Endothelial cell of umbilical vein (primary cell): ENCODE results near the gene CNPPD1. TPM values are rescaled to one million over a fixed set of nuclear protein-coding genes. Genes with fewer than 3 reads are reported as not detected.

Experiments used
- BruUV-seq: library from RNA; stranded (reverse); fragments of 400-500 nt; replicated peaks from 2 replicates; lab custom pipeline; 2021; lab: Mats Ljungman, UMichigan
- CTCF ChIA-PET: fragments of 300-600, 350-600 bp; sonication (Branson Sonifier 250); formaldehyde crosslinking; loops from one replicate; lab custom pipeline; 2021; ENCODE audit warnings: antibody characterized with exemption, inconsistent platforms; lab: Charles Lee
- POLR2A ChIA-PET: fragments of 300-600, 350-600 bp; sonication (Branson Sonifier 250); formaldehyde crosslinking; loops from one replicate; lab custom pipeline; 2021; ENCODE audit warnings: antibody characterized with exemption, inconsistent platforms; lab: Charles Lee
- DNase-seq: peaks from one replicate; pipeline ENCODE4 v3.0.0-alpha.2; 2011; ENCODE audit warnings: low read depth, low spot score
- FAIRE-seq: peaks from 2 replicates; lab custom pipeline; 2011; peaks lifted over from hg19 to GRCh38; lab: Jason Lieb, UNC
- H2AFZ ChIP-seq: 2 replicates; pipeline ENCODE4 v1.6.0; 2012; ENCODE audit warnings: low read depth, low read length, control low read depth, inconsistent platforms
- H3K27ac ChIP-seq: 2 replicates; pipeline ENCODE4 v1.5.1; 2011; ENCODE audit warnings: low read depth, mild to moderate bottlenecking, control low read depth, low read length, moderate library complexity; ENCODE audit not compliant: insufficient read depth
- H3K27me3 ChIP-seq, 2 experiments: 2 replicates each; pipeline versions ENCODE4 v1.6.0 to v1.6.1; 2011; ENCODE audit warnings: low read length in 2 of 2, mixed read lengths in 1 of 2; ENCODE audit not compliant: control insufficient read depth in 2 of 2, insufficient read depth in 2 of 2
- H3K36me3 ChIP-seq, 2 experiments: 2 replicates in 1 of 2; 3 replicates in 1 of 2; pipeline ENCODE4 v1.5.1; 2011; ENCODE audit warnings: low read length in 2 of 2, mild to moderate bottlenecking in 1 of 2, moderate library complexity in 1 of 2; ENCODE audit not compliant: control insufficient read depth in 2 of 2, insufficient read depth in 2 of 2; ENCODE audit errors: extremely low read depth in 1 of 2
- H3K4me1 ChIP-seq: 3 replicates; pipeline ENCODE4 v1.5.1; 2011; ENCODE audit warnings: mild to moderate bottlenecking, low read length; ENCODE audit not compliant: control insufficient read depth, insufficient read depth; ENCODE audit errors: extremely low read depth
- H3K4me2 ChIP-seq: 2 replicates; pipeline ENCODE4 v1.6.1; 2011; ENCODE audit warnings: low read length, control low read depth, mixed read lengths; ENCODE audit not compliant: insufficient read depth
- H3K4me3 ChIP-seq, 3 experiments: fragments of 200-600 bp in 1 of 3; sonication (generic), shearing (Covaris generic) in 1 of 3; replicated peaks in 1 of 3; 2 replicates each; pipeline ENCODE4 v1.5.1; 2011 to 2016; ENCODE audit warnings: control low read depth in 3 of 3, low read length in 3 of 3, mild to moderate bottlenecking in 2 of 3, inconsistent platforms in 1 of 3, low read depth in 1 of 3, moderate library complexity in 1 of 3; ENCODE audit not compliant: insufficient read depth in 1 of 3
- H3K79me2 ChIP-seq: 2 replicates; pipeline ENCODE4 v1.6.0; 2012; ENCODE audit warnings: low read length, inconsistent platforms; ENCODE audit not compliant: control insufficient read depth, insufficient read depth
- H3K9ac ChIP-seq: replicated peaks from 2 replicates; pipeline ENCODE3; 2011; ENCODE audit warnings: low read length, control low read depth; ENCODE audit not compliant: insufficient read depth; ENCODE audit errors: extremely low read depth
- H3K9me1 ChIP-seq: replicated peaks from 3 replicates; pipeline ENCODE4 v1.6.0; 2011; ENCODE audit warnings: mild to moderate bottlenecking, low read length; ENCODE audit not compliant: control insufficient read depth, insufficient read depth; ENCODE audit errors: extremely low read depth
- H3K9me3 ChIP-seq: replicated peaks from 2 replicates; pipeline ENCODE4 v1.5.1; 2012; ENCODE audit warnings: low read length, inconsistent platforms; ENCODE audit not compliant: control insufficient read depth, insufficient read depth
- H4K20me1 ChIP-seq: replicated peaks from 2 replicates; pipeline ENCODE3; 2011; ENCODE audit warnings: mild to moderate bottlenecking, low read length; ENCODE audit not compliant: control insufficient read depth, insufficient read depth; ENCODE audit errors: extremely low read depth
- EZH2 ChIP-seq: IDR thresholded peaks from 2 replicates; pipeline ENCODE4 v1.6.1; 2012; ENCODE audit warnings: borderline replicate concordance, low read depth, mild to moderate bottlenecking, moderate library complexity, low read length, inconsistent platforms; ENCODE audit not compliant: severe bottlenecking
- FOS ChIP-seq: IDR thresholded peaks from 2 replicates; pipeline ENCODE4 v1.6.1; 2011; ENCODE audit warnings: mild to moderate bottlenecking, low read length, moderate library complexity, borderline replicate concordance; ENCODE audit not compliant: insufficient read depth
- GATA2 ChIP-seq: IDR thresholded peaks from 2 replicates; pipeline ENCODE4 v1.7.0; 2011; ENCODE audit warnings: low read depth, mild to moderate bottlenecking, moderate library complexity, mixed read lengths, low read length; ENCODE audit not compliant: insufficient read length, insufficient read depth
- JUN ChIP-seq: IDR thresholded peaks from 2 replicates; pipeline ENCODE4 v1.6.1; 2011; ENCODE audit warnings: borderline replicate concordance, low read depth; ENCODE audit not compliant: insufficient read length, insufficient read depth
- MYC ChIP-seq: IDR thresholded peaks from one replicate; pipeline ENCODE4 v1.6.1; 2011; ENCODE audit warnings: mild to moderate bottlenecking, low read depth, low read length
- POLR2A ChIP-seq: IDR thresholded peaks from 2 replicates; pipeline ENCODE4 v1.6.1; 2012; ENCODE audit warnings: low read depth, mild to moderate bottlenecking, control low read depth, low read length
- dilution Hi-C: fragments of 300-500 bp; cut with MboI; formaldehyde crosslinking; loops from one replicate; pipeline ENCODE4 v1.15.0; 2019; ENCODE audit warnings: low sequenced_read_pairs; ENCODE audit not compliant: extremely low pct_ligation_motif_present
- intact Hi-C: fragments of 100-400 bp; cut with micrococcal nuclease; formaldehyde crosslinking; loops from one replicate; pipeline ENCODE4 v1.10.0; 2022
- polyA plus RNA-seq, 4 experiments: library from polyadenylated mRNA; depleted of rRNA in 3 of 4; stranded (reverse) in 3 of 4; unstranded in 1 of 4; fragments of >200 nt; gene quantifications; 2 replicates each; pipeline versions ENCODE4 v1.2.1 to v1.2.3, GENCODE V29; 2011 to 2012; ENCODE audit warnings: missing spikeins in 1 of 4
- total RNA-seq: library from RNA; stranded (reverse); gene quantifications from 2 replicates; pipeline ENCODE4 v1.2.3, GENCODE V29; 2021
- TF ChIP-seq, protein P1 (sequence below): IDR thresholded peaks from 2 replicates; pipeline ENCODE4 v1.6.1; 2011; ENCODE audit not compliant: insufficient read depth, insufficient read length
- TF ChIP-seq, protein P2 (sequence below), 2 donors: IDR thresholded peaks; 1 replicate in 1 of 2; 2 replicates in 1 of 2; pipeline ENCODE4 v1.5.1; 2011; ENCODE audit warnings: low read length in 2 of 2, mild to moderate bottlenecking in 2 of 2, moderate library complexity in 2 of 2, control low read depth in 1 of 2, inconsistent platforms in 1 of 2, low read depth in 1 of 2; ENCODE audit not compliant: insufficient read depth in 1 of 2; ENCODE audit errors: extremely low read depth in 1 of 2

The CNPPD1 gene
- total and polyA plus RNA-seq, 2 donors (not counting 3 experiments of a cell fraction or from before 2014, with no cell fraction given) = 44.0 to 55.7 TPM

- H3K27me3 ChIP-seq = no peaks in the 10 kb centered on the region
- H3K79me2 ChIP-seq = no peaks in the 10 kb centered on the region
- no peaks in the 10 kb centered on the region for H3K9me1 ChIP-seq
- H3K4me1 ChIP-seq = no peaks in the 10 kb centered on the region
- H3K4me3 ChIP-seq = no peak overlapping the region
- peaks cover 2 to 23% of the 10 kb centered on the region in 2 experiments for H3K36me3 ChIP-seq
- FAIRE-seq (no peak), DNase-seq (no peak)
- no peaks in the 10 kb centered on the region for H4K20me1 ChIP-seq
- intact Hi-C loops (no loop called here), dilution Hi-C loops (no loop called here)
- no peak overlapping the region for H3K27ac ChIP-seq
- no peak overlapping the region for H2AFZ ChIP-seq
- BruUV-seq = no TSS peak
- no peaks in the 10 kb centered on the region for H3K9me3 ChIP-seq
- no peak overlapping the region for H3K4me2 ChIP-seq
- POLR2A ChIA-PET = interaction anchor here (0.8 kb wide), 1 partner anchor 15 kb away, joined by 7 read pairs; no protein-coding TSS in a partner anchor
- CTCF ChIA-PET = no interaction called here
- H3K9ac ChIP-seq = no peak overlapping the region
- TF ChIP-seq, protein P1, sequence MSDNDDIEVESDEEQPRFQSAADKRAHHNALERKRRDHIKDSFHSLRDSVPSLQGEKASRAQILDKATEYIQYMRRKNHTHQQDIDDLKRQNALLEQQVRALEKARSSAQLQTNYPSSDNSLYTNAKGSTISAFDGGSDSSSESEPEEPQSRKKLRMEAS = no peak
- TF ChIP-seq EZH2 = no peak
- TF ChIP-seq MYC = no peak
Measured at GRCh38 chr2:219186754-219187456, 10.2 kb upstream of the CNPPD1 start.

DNA sequence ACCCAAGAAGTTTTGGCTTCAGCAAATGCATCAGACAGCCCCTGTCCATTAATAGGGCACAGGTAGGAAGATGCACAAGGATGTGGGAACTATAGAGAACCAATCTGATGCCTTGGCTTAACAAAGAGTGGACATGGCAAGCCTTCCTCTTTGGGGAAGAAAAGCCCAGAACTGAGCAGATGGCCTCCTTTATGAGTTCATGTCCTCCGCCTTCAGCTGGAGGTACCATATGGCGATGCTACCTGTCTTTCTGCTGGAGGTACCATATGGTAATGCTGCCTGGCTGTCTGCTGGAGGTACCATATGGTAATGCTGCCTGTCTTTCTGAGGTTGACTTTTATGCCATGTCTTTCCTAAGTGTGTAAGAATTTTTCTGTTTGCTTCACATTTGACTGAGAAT is 7.4 kb upstream of the CNPPD1 start:
- no peaks in the 10 kb centered on the region for H3K9me1 ChIP-seq
- H3K4me3 ChIP-seq = no peak overlapping the region
- peaks cover 4% of the 10 kb centered on the region for H3K4me1 ChIP-seq
- no peak for DNase-seq
- peaks cover 15 to 39% of the 10 kb centered on the region in 2 experiments for H3K36me3 ChIP-seq
- no peak overlapping the region for H2AFZ ChIP-seq
- H3K79me2 ChIP-seq = peaks cover 9% of the 10 kb centered on the region
- no peaks in the 10 kb centered on the region for H3K9me3 ChIP-seq
- H3K4me2 ChIP-seq = no peak overlapping the region
- intact Hi-C loops (no loop called here), dilution Hi-C loops (no loop called here)
- TF ChIP-seq POLR2A = no peak
- no peak for TF ChIP-seq JUN
- no peak for TF ChIP-seq FOS
- TF ChIP-seq, protein P2, sequence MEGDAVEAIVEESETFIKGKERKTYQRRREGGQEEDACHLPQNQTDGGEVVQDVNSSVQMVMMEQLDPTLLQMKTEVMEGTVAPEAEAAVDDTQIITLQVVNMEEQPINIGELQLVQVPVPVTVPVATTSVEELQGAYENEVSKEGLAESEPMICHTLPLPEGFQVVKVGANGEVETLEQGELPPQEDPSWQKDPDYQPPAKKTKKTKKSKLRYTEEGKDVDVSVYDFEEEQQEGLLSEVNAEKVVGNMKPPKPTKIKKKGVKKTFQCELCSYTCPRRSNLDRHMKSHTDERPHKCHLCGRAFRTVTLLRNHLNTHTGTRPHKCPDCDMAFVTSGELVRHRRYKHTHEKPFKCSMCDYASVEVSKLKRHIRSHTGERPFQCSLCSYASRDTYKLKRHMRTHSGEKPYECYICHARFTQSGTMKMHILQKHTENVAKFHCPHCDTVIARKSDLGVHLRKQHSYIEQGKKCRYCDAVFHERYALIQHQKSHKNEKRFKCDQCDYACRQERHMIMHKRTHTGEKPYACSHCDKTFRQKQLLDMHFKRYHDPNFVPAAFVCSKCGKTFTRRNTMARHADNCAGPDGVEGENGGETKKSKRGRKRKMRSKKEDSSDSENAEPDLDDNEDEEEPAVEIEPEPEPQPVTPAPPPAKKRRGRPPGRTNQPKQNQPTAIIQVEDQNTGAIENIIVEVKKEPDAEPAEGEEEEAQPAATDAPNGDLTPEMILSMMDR (IDR thresholded peaks at IDR 0.05; ENCODE audit: extremely low read depth in 1 of 2, insufficient read depth in 1 of 2, low read depth in 1 of 2, low read length in 2 of 2) = no peak
- no peak for TF ChIP-seq GATA2
- no peak for TF ChIP-seq EZH2
- H3K9ac ChIP-seq = no peak overlapping the region
- ChIA-PET CTCF (interaction anchor here (0.7 kb wide), 1 partner anchor 204 kb away, joined by 3 read pairs; no protein-coding TSS in a partner anchor), POLR2A (no interaction called here)
- BruUV-seq = no TSS peak
- no peaks in the 10 kb centered on the region for H3K27me3 ChIP-seq
- no peak overlapping the region for H3K27ac ChIP-seq
- no peak for FAIRE-seq
- no peaks in the 10 kb centered on the region for H4K20me1 ChIP-seq
